HL-60 (cell line): ENCODE data around the gene ALPI.

Experiments used
- GABPA ChIP-seq: IDR thresholded peaks from 2 replicates; pipeline ENCODE4 v1.6.1; 2012; ENCODE audit warnings: low read depth
- TF ChIP-seq, protein P1 (sequence below): IDR thresholded peaks from one replicate; pipeline ENCODE4 v1.5.1; 2011; ENCODE audit warnings: low read length, control low read depth, inconsistent platforms; ENCODE audit not compliant: insufficient read depth

DNA sequence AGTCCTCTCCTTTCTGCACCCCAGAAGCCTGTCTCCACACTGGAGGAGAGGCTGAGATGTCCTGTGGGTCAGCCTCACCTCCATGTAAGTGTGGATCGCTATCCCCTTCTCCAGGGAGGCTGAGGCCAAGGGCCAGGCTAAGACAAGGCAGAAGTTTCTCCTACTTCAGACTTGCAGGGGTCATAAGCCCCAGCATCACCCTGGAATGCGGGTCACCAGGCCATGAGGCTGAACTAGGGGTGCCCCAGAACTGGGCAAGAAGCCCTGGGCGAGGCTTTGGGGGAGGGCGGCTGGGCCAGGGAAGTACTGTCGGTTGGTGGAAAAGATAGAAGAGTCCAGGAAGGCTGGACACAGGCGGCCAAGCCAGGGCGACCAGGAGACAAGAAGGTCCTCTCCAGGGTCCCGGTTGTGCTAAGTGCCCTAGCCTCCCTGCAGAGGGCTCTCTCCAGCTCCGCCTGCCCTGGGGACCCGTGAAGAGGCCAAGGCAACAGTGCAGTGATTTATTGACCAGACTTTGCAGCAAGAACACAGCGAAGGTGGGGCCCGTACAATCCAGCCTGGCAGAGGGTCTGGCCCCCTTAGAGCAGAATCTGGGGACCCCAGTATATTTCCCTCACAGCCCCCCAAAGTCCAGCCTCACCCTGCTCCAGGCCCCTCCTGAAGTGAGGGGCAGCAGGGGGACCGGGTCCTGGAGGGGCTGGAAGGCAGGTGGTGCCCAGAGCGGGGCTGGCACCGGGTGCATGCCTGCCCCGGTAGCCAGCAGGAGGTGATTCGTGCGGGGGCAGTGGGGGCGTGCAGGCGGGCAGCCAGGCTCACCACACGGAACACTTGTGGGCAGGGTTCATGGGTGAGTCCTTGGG lies 23.6 kb downstream of the ALPI start:
- TF ChIP-seq, protein P1, sequence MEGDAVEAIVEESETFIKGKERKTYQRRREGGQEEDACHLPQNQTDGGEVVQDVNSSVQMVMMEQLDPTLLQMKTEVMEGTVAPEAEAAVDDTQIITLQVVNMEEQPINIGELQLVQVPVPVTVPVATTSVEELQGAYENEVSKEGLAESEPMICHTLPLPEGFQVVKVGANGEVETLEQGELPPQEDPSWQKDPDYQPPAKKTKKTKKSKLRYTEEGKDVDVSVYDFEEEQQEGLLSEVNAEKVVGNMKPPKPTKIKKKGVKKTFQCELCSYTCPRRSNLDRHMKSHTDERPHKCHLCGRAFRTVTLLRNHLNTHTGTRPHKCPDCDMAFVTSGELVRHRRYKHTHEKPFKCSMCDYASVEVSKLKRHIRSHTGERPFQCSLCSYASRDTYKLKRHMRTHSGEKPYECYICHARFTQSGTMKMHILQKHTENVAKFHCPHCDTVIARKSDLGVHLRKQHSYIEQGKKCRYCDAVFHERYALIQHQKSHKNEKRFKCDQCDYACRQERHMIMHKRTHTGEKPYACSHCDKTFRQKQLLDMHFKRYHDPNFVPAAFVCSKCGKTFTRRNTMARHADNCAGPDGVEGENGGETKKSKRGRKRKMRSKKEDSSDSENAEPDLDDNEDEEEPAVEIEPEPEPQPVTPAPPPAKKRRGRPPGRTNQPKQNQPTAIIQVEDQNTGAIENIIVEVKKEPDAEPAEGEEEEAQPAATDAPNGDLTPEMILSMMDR: no peak
- no peak for TF ChIP-seq GABPA
